HEK293 (cell line): ENCODE results near the gene FASTK.

Source experiments
- PATZ1 ChIP-seq: fragments of 450-650 bp; formaldehyde crosslinking; IDR thresholded peaks from 2 replicates; pipeline ENCODE4 v1.5.1; 2016; ENCODE audit warnings: missing biosample characterization, missing genetic modification characterization
- PBX3 ChIP-seq: sonication (generic); formaldehyde crosslinking; IDR thresholded peaks from 2 replicates; pipeline ENCODE4 v1.8.1; 2022; ENCODE audit warnings: mild to moderate bottlenecking, moderate library complexity, missing genetic modification reagents
- ZBTB10 ChIP-seq: fragments of 450-650 bp; formaldehyde crosslinking; IDR thresholded peaks from 2 replicates; pipeline ENCODE4 v1.5.1; 2016; ENCODE audit warnings: missing biosample characterization, missing genetic modification characterization
- ZBTB17 ChIP-seq: fragments of 450-650 bp; formaldehyde crosslinking; IDR thresholded peaks from 2 replicates; pipeline ENCODE4 v1.5.1; 2016; ENCODE audit warnings: missing biosample characterization, missing genetic modification characterization
- ZNF266 ChIP-seq: fragments of 450-650 bp; formaldehyde crosslinking; IDR thresholded peaks from 2 replicates; pipeline ENCODE4 v1.5.1; 2016; ENCODE audit warnings: missing biosample characterization, missing genetic modification characterization, low read depth
- ZNF292 ChIP-seq: fragments of 450-650 bp; formaldehyde crosslinking; IDR thresholded peaks from 2 replicates; pipeline ENCODE4 v1.5.1; 2016; ENCODE audit warnings: low read depth, missing biosample characterization, missing genetic modification characterization, borderline replicate concordance
- ZNF530 ChIP-seq: fragments of 450-650 bp; formaldehyde crosslinking; IDR thresholded peaks from 2 replicates; pipeline ENCODE4 v1.5.1; 2016; ENCODE audit warnings: low read depth, missing biosample characterization, missing genetic modification characterization
- ZNF777 ChIP-seq: fragments of 450-650 bp; formaldehyde crosslinking; IDR thresholded peaks from 2 replicates; pipeline ENCODE4 v1.5.1; 2017; ENCODE audit warnings: missing biosample characterization, missing genetic modification characterization, borderline replicate concordance
- TF ChIP-seq, protein P1 (sequence below): fragments of 450-650 bp; formaldehyde crosslinking; IDR thresholded peaks from 2 replicates; pipeline ENCODE4 v1.5.1; 2016; ENCODE audit warnings: missing biosample characterization, missing genetic modification characterization
- TF ChIP-seq, protein P2 (sequence below): fragments of 450-650 bp; formaldehyde crosslinking; IDR thresholded peaks from 2 replicates; pipeline ENCODE4 v1.5.1; 2017; ENCODE audit warnings: missing biosample characterization, missing genetic modification characterization
- TF ChIP-seq, protein P3 (sequence below): fragments of 450-650 bp; formaldehyde crosslinking; IDR thresholded peaks from 2 replicates; pipeline ENCODE4 v1.5.1; 2016; ENCODE audit warnings: missing biosample characterization, missing genetic modification characterization

DNA sequence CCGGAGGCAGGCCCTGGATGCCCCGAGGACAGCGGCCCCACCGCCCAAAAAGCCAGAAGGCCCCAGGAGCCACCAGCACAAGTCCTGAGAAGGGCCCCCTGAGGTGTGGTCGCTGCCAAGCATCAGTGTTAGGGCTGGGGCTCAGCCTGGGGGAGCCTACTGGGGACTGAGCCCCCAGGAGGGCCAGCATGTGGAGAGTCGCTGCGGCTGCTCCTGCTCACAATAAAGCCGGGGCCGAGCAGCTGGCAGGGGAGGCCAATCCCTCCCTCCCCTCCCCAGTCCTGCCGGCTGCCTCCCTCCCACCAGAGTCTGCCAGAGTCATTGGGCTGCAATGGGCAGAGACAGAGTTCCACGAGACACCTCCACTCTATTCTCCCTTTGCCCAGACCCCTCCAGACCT is 35.3 kb downstream of the FASTK start:
- TF ChIP-seq, protein P1, sequence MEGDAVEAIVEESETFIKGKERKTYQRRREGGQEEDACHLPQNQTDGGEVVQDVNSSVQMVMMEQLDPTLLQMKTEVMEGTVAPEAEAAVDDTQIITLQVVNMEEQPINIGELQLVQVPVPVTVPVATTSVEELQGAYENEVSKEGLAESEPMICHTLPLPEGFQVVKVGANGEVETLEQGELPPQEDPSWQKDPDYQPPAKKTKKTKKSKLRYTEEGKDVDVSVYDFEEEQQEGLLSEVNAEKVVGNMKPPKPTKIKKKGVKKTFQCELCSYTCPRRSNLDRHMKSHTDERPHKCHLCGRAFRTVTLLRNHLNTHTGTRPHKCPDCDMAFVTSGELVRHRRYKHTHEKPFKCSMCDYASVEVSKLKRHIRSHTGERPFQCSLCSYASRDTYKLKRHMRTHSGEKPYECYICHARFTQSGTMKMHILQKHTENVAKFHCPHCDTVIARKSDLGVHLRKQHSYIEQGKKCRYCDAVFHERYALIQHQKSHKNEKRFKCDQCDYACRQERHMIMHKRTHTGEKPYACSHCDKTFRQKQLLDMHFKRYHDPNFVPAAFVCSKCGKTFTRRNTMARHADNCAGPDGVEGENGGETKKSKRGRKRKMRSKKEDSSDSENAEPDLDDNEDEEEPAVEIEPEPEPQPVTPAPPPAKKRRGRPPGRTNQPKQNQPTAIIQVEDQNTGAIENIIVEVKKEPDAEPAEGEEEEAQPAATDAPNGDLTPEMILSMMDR (tag by site-specific recombination) = no peak
- TF ChIP-seq, protein P2, sequence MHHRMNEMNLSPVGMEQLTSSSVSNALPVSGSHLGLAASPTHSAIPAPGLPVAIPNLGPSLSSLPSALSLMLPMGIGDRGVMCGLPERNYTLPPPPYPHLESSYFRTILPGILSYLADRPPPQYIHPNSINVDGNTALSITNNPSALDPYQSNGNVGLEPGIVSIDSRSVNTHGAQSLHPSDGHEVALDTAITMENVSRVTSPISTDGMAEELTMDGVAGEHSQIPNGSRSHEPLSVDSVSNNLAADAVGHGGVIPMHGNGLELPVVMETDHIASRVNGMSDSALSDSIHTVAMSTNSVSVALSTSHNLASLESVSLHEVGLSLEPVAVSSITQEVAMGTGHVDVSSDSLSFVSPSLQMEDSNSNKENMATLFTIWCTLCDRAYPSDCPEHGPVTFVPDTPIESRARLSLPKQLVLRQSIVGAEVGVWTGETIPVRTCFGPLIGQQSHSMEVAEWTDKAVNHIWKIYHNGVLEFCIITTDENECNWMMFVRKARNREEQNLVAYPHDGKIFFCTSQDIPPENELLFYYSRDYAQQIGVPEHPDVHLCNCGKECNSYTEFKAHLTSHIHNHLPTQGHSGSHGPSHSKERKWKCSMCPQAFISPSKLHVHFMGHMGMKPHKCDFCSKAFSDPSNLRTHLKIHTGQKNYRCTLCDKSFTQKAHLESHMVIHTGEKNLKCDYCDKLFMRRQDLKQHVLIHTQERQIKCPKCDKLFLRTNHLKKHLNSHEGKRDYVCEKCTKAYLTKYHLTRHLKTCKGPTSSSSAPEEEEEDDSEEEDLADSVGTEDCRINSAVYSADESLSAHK (tag by site-specific recombination) = no peak
- no peak for TF ChIP-seq PBX3 (CRISPR knock-in tag)
- TF ChIP-seq ZNF777 (tag by site-specific recombination) = no peak
- TF ChIP-seq, protein P3, sequence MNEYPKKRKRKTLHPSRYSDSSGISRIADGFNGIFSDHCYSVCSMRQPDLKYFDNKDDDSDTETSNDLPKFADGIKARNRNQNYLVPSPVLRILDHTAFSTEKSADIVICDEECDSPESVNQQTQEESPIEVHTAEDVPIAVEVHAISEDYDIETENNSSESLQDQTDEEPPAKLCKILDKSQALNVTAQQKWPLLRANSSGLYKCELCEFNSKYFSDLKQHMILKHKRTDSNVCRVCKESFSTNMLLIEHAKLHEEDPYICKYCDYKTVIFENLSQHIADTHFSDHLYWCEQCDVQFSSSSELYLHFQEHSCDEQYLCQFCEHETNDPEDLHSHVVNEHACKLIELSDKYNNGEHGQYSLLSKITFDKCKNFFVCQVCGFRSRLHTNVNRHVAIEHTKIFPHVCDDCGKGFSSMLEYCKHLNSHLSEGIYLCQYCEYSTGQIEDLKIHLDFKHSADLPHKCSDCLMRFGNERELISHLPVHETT = no peak
- no peak for TF ChIP-seq ZBTB10
- no peak for TF ChIP-seq ZNF266 (tag by site-specific recombination)
- no peak for TF ChIP-seq ZNF530 (tag by site-specific recombination)
- no peak for TF ChIP-seq PATZ1 (tag by site-specific recombination)
- TF ChIP-seq ZNF292 (tag by site-specific recombination) = no peak
- TF ChIP-seq ZBTB17 (tag by site-specific recombination) = no peak
